ENCODE measurements around the gene MRPL12.
A peak's percentile ranks its signal among the peaks of the same experiment; 100 is the strongest.

The MRPL12 gene

GRCh38 chr17:81715872-81716673 lies 12.9 kb downstream of the MRPL12 start:
- no peak for FAIRE-seq
- DNase-seq (ENCODE audit: low spot score) = no peak

GRCh38 chr17:81716674-81716996 lies 13.5 kb downstream of the MRPL12 start:
- FAIRE-seq = no peak
- DNase-seq (ENCODE audit: low spot score) = no peak

GRCh38 chr17:81717049-81717765 lies 14.0 kb downstream of the MRPL12 start:
- FAIRE-seq = no peak

GRCh38 chr17:81717766-81718089 lies 14.6 kb downstream of the MRPL12 start:
- DNase-seq (ENCODE audit: low spot score) = no peak
- FAIRE-seq = peak; percentile 72

More at GRCh38 chr17:81717049-81717765, 14.0 kb downstream of the MRPL12 start:
- DNase-seq (ENCODE audit: low spot score) = no peak

- no peak for DNase-seq (ENCODE audit: low spot score)
- FAIRE-seq = no peak
Observed at GRCh38 chr17:81719410-81720266, 16.5 kb downstream of the MRPL12 start.

- DNase-seq (ENCODE audit: low spot score) (no peak), FAIRE-seq (peak; percentile 9)
Observed at GRCh38 chr17:81720267-81721071, 17.3 kb downstream of the MRPL12 start.

GRCh38 chr17:81722184-81723120 lies 19.3 kb downstream of the MRPL12 start:
- FAIRE-seq = peak; percentile 52
- peak; percentile 74 for DNase-seq (ENCODE audit: low spot score)

- DNase-seq (ENCODE audit: low spot score) (no peak), FAIRE-seq (peak; percentile 74)
Observed at GRCh38 chr17:81723651-81724209, 20.6 kb downstream of the MRPL12 start.

- FAIRE-seq (no peak), DNase-seq (ENCODE audit: low spot score) (no peak)
Observed at GRCh38 chr17:81725439-81725838, 22.3 kb downstream of the MRPL12 start.

- no peak for DNase-seq (ENCODE audit: low spot score)
- no peak for FAIRE-seq
Observed at GRCh38 chr17:81726004-81726403, 22.8 kb downstream of the MRPL12 start.

GRCh38 chr17:81727324-81728031 lies 24.3 kb downstream of the MRPL12 start:
- DNase-seq (ENCODE audit: low spot score) (no peak), FAIRE-seq (no peak)

GRCh38 chr17:81733507-81734404 lies 30.6 kb downstream of the MRPL12 start:
- peak; percentile 96 for DNase-seq (ENCODE audit: low spot score)
- peak; percentile 99 for FAIRE-seq

GRCh38 chr17:81734405-81735263 lies 31.5 kb downstream of the MRPL12 start:
- FAIRE-seq = no peak
- DNase-seq (ENCODE audit: low spot score) = no peak

GRCh38 chr17:81735264-81736102 lies 32.3 kb downstream of the MRPL12 start:
- DNase-seq (ENCODE audit: low spot score) = no peak
- FAIRE-seq = peak; percentile 81

- no peak for FAIRE-seq
- DNase-seq (ENCODE audit: low spot score) = no peak
Observed at GRCh38 chr17:81737947-81738800, 35.0 kb downstream of the MRPL12 start.
